ENCODE results near the gene SCG5.

SCG5 gene

GRCh38 chr15:32692286-32692685, 50.8 kb downstream of the SCG5 start:
- no peak for DNase-seq

GRCh38 chr15:32694222-32694983, 52.9 kb downstream of the SCG5 start:
- DNase-seq = no peak

GRCh38 chr15:32698773-32699390, 57.4 kb downstream of the SCG5 start:
- DNase-seq = no peak

- DNase-seq = no peak
These were observed 59.1 kb downstream of the SCG5 start for GRCh38 chr15:32700501-32701150.

- DNase-seq = no peak
These were observed 60.4 kb downstream of the SCG5 start for GRCh38 chr15:32701863-32702262.

GRCh38 chr15:32704395-32704981, 63.0 kb downstream of the SCG5 start:
- no peak for DNase-seq

GRCh38 chr15:32705446-32705845, 63.9 kb downstream of the SCG5 start:
- no peak for DNase-seq

GRCh38 chr15:32706704-32707103, 65.2 kb downstream of the SCG5 start:
- DNase-seq = no peak

GRCh38 chr15:32707436-32707835, 65.9 kb downstream of the SCG5 start:
- DNase-seq = no peak

- no peak for DNase-seq
These were observed 68.0 kb downstream of the SCG5 start for GRCh38 chr15:32709295-32710033.

- DNase-seq = no peak
These were observed 73.8 kb downstream of the SCG5 start for GRCh38 chr15:32715276-32715675.

- no peak for DNase-seq
These were observed 74.9 kb downstream of the SCG5 start for GRCh38 chr15:32716216-32716914.

GRCh38 chr15:32716915-32717425, 75.5 kb downstream of the SCG5 start:
- no peak for DNase-seq

GRCh38 chr15:32717426-32718226, 76.1 kb downstream of the SCG5 start, which contains the start of gene GREM1:
Gene GREM1 (plus strand): TSS chr15:32718004. CDS start chr15:32730691, 12,687 bp downstream.
- no peak for DNase-seq

- no peak for DNase-seq
These were observed 76.8 kb downstream of the SCG5 start for GRCh38 chr15:32718227-32718820.

- DNase-seq = no peak
These were observed 77.6 kb downstream of the SCG5 start for GRCh38 chr15:32718821-32719716.

- no peak for DNase-seq
These were observed 80.1 kb downstream of the SCG5 start for GRCh38 chr15:32721596-32721995.

- no peak for DNase-seq
These were observed 80.6 kb downstream of the SCG5 start for GRCh38 chr15:32722136-32722535.

GRCh38 chr15:32723171-32723948, 81.8 kb downstream of the SCG5 start:
- no peak for DNase-seq

Measured in activated gamma-delta T cell (primary cell).